Measurements from ENCODE around the gene CDKAL1.

Gene CDKAL1

GRCh38 chr6:21273451-21273850, 739.2 kb downstream of the CDKAL1 start:
- no peak for DNase-seq

DNA sequence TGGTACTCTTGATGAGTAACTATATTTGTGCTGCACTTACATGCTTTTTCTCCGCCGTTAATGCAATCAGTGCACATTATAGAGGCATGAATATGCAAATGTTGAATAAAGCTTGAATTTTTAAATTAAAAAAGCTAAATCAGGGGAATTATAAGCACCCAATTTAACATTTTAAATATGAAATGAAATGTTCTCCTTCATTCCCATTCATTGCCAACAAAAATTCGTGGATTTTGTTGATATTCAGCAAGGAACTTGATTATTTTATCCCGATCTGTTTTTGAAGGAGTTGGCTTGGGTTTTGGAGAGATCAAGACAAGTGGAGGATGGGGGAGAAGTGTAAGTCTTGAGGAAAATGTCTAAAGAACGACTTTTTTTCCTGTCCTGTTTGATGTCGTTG, 740.6 kb downstream of the CDKAL1 start:
- no peak for DNase-seq

DNA sequence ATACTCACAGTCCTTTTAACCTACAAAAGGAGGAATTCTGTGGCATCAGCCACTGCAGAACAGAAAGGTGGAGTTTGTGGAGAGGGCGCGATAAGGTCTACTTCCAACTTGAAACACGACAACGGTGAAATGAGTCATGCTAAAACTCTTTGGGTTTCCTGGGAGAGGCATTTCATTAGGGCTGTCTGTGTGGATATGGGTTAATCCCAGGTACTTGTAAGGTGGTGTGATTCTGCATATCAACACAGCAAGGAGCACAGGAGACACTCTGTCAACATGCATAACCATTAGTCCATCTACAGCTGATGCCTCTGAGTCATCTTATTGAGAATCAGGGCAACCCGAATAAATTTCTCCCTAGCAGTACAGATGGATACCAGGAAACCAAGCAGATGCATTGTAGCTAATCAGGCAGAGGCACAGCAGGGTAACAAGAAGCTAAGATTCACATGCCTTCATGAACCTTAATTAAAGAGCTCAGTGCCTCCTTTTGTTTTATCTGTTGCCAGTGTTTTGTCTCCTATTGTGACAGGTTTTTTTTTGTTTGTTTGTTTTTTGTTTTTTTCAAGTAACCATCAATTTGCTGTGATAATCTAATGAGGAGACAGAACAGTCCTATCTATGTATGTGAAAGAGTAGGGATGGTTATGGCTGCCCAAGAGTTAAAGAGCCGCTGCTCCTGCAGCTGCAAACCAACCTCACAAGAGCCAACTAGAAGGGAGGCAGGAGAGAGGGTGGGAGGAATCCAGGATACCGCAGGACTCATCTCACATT, 743.5 kb downstream of the CDKAL1 start:
- no peak for DNase-seq

- no peak for DNase-seq
These were observed 744.1 kb downstream of the CDKAL1 start for GRCh38 chr6:21278375-21278745.

- no peak for DNase-seq
These were observed 745.4 kb downstream of the CDKAL1 start for GRCh38 chr6:21279619-21280018.

- DNase-seq = no peak
These were observed 747.1 kb downstream of the CDKAL1 start for GRCh38 chr6:21281366-21281765.
